Mucosa of stomach (tissue), 1 donor: Measurements from ENCODE around the gene TEDC1.
"Not testable (repeated sequence)": the region's sequence is repeated elsewhere in the genome, so short reads cannot be mapped to it uniquely, and the experiment has no call there.

Source experiments
- H3K27me3 ChIP-seq: one replicate; pipeline ENCODE4 v1.7.0; 2013; ENCODE audit warnings: mild to moderate bottlenecking, low read length; ENCODE audit not compliant: control insufficient read depth, insufficient read depth
- H3K36me3 ChIP-seq: one replicate; pipeline ENCODE4 v1.7.0; 2013; ENCODE audit warnings: low read length; ENCODE audit not compliant: control insufficient read depth, insufficient read depth
- H3K4me1 ChIP-seq: one replicate; pipeline ENCODE4 v1.7.0; 2013; ENCODE audit warnings: mild to moderate bottlenecking, low read length; ENCODE audit not compliant: control insufficient read depth, insufficient read depth
- H3K4me3 ChIP-seq: one replicate; pipeline ENCODE4 v1.7.0; 2013; ENCODE audit warnings: low read length
- H3K9ac ChIP-seq: one replicate; pipeline ENCODE4 v1.7.0; 2013; ENCODE audit warnings: mild to moderate bottlenecking, low read length, moderate library complexity
- H3K9me3 ChIP-seq: one replicate; pipeline ENCODE4 v1.7.0; 2013; ENCODE audit warnings: mild to moderate bottlenecking, low read length, moderate library complexity; ENCODE audit not compliant: control insufficient read depth
- donor health status: Pancreatic carcinoma.

Gene TEDC1

DNA sequence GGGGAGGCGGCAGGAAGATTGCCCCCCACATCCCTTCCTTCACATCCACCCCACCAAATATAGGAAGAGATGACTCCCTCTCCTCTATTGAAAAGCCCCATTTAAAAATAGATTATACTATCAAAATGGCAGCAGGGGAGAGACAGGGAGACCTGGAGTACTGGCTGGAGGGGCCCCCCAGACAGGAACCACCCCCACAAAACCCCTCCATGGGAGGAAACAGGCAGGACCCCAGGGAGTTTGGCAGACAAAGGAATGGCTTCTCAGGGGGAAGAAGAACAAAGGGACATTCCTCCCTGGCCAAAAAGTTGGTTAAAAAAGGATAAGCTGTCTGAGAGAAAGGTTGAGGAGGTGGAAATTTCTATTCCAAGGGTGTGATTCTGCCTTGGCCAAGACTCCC lies 54.6 kb downstream of the TEDC1 start:
- not testable (repeated sequence) for H3K9me3 ChIP-seq, H3K9ac ChIP-seq, H3K4me1 ChIP-seq, H3K4me3 ChIP-seq, H3K27me3 ChIP-seq, H3K36me3 ChIP-seq

GRCh38 chr14:105546410-105546809 lies 55.4 kb downstream of the TEDC1 start:
- H3K27me3 ChIP-seq, H3K36me3 ChIP-seq, H3K4me3 ChIP-seq, H3K9ac ChIP-seq, H3K9me3 ChIP-seq, H3K4me1 ChIP-seq: not testable (repeated sequence)

DNA sequence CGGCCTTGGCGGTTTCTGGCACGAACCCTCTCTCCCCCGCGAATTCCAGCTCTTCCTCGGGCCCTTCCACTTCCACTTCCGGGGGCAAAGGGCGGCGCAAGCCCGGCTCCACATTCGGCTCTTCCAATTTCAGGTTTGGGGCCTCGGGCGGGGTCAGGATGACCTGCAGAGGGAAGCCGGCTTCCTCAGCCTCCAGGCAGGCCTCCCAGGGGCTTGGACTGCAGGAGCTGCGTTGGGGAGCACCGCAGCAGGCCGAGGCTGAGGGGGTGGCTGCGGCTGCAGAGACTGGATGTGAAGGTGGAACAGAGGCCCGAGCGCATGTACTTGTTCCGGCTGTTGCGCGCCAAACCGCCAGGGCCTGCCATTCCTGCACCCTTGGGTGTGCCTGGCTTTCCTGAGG lies 56.0 kb downstream of the TEDC1 start:
- not testable (repeated sequence) for H3K27me3 ChIP-seq, H3K36me3 ChIP-seq, H3K9me3 ChIP-seq, H3K9ac ChIP-seq, H3K4me1 ChIP-seq, H3K4me3 ChIP-seq

GRCh38 chr14:105547741-105548169 lies 56.7 kb downstream of the TEDC1 start:
- Histone ChIP-seq H3K4me3 (no peak overlapping the region), H3K9ac (no peak overlapping the region), H3K9me3 (no peaks in the 10 kb centered on the region), H3K27me3 (no peaks in the 10 kb centered on the region), H3K36me3 (no peaks in the 10 kb centered on the region), H3K4me1 (no peaks in the 10 kb centered on the region)
